ENCODE data around the gene ADRA2C.

DNA sequence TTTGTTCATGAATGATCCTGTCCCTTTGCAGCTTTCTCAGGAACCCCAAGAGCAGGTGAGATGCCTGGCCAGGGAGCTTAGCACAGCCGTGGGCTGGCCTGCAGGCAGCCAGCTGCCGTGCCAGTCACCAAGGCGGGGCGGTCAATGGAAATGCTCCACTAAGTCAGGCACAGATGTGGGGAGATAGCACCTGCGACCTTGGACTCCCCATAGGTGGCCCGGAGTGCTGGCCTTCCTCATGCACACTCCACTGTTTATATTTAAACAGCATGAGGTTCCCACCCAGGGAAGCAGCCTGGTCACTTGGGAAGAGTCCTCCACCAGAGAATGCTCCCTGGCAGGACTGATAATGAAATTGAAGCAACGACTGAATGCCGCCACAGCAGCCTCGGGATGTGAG is 14.2 kb upstream of the ADRA2C start:
- no peak for TF ChIP-seq TAF1 (IDR thresholded peaks at IDR 0.05; ENCODE audit: low read depth, low read length)
- no peak for TF ChIP-seq POLR2A (IDR thresholded peaks at IDR 0.05; ENCODE audit: low read depth, low read length)
- no peak for TF ChIP-seq POLR2AphosphoS5 (IDR thresholded peaks at IDR 0.05; ENCODE audit: low read depth, low read length)
